Islet of Langerhans (tissue), 1 donor: ENCODE data around the gene SMIM9.
"Not testable (repeated sequence)": the region's sequence is repeated elsewhere in the genome, so short reads cannot be mapped to it uniquely, and the experiment has no call there.

Experiments used
- FAIRE-seq: peaks from one replicate; lab custom pipeline; 2011; peaks lifted over from hg19 to GRCh38; lab: Jason Lieb, UNC

Gene SMIM9

DNA sequence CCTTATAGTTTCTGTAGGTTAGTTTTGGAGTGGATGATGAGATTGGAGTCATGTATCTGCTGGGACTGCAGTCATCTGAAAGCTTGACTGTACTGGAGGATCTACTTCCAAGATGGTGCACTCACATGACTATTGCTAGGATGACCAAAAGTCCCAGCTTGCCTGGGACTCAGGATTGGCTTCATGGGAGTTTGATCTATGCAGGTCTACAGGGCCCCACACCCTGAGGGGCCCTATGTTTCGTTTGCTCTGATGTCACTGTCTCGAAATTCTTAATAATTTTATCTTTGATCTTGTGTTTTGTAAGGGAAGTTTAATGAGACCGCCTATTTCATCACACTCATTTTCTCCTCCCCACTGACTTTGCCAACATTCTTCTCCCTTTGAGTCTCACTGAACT, at the start of gene SMIM9:
Gene SMIM9 (minus strand): TSS at position 101 of the 400 bp plus-strand sequence. CDS start 3,806 bp downstream, outside the sequence.
- FAIRE-seq, result no peak

DNA sequence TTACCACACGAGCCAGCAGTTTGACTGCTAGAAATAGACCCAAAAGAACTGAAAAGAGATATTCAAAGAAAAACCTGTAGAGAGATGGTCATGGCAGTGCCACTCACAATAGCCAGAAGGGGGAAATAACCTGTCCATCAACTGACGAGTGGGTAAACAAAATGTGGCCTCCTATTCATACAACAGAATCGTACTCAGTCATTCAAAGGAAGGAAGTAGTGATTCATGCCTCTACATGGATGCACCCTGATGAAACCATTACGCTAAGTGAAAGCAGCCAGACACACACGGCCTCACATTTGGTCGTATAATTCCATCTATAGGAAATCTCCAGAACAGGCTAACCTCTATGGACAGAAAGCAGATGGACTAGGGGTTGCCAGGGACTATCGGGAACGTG, 49.6 kb upstream of the SMIM9 start:
- FAIRE-seq, result not testable (repeated sequence)

DNA sequence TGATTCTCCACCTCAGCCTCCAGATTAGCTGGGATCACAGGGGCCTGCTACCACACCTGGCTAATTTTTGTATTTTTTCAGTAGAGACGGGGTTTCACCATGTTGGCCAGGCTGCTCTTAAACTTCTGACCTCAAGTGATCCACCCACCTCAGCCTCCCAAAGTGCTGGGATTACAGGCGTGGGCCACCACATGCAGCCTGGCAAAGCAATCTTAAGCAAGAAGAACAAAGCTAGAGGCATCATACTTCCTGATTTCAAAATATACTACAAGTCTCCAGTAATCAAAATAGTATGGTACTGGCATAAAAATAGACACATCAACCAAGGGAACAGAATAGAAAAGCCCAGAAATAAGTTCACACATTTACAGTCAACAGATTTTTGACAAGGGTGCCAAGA, 38.9 kb upstream of the SMIM9 start:
- FAIRE-seq, result no peak

DNA sequence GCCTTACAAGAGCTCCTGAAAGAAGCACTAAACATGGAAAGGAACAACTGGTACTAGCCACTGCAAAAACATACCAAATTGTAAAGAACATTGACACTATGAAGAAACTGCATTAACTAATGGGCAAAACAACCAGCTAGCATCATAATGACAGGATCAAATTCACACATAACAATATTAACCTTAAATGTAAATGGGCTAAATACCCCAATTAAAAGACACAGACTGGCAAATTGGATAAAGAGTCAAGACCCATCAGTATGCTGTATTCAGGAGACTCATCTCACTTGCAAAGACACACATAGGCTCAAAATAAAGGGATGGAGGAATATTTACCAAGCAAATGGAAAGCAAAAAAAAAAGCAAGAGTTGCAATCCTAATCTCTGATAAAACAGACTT, 34.1 kb upstream of the SMIM9 start:
- not testable (repeated sequence) for FAIRE-seq

DNA sequence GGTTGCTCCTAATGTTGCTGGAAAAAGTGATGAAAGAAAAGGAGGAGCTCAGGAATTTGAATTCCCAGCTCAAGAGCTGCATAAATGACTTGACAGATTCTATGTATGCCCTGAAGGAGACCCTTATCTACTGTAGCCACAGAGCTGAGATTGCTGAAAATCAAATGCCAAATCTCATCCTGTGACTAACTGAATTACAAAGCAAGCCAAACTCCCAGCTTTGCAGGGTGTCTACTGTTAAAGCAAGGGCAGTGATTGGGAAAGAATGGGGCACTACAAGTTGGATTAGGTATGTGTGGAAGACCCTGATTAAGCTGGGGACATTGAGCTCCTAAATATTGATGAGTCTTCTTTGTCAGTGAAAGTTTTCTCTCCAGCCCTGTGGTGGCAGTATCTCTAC, 20.8 kb upstream of the SMIM9 start:
- FAIRE-seq, result no peak

DNA sequence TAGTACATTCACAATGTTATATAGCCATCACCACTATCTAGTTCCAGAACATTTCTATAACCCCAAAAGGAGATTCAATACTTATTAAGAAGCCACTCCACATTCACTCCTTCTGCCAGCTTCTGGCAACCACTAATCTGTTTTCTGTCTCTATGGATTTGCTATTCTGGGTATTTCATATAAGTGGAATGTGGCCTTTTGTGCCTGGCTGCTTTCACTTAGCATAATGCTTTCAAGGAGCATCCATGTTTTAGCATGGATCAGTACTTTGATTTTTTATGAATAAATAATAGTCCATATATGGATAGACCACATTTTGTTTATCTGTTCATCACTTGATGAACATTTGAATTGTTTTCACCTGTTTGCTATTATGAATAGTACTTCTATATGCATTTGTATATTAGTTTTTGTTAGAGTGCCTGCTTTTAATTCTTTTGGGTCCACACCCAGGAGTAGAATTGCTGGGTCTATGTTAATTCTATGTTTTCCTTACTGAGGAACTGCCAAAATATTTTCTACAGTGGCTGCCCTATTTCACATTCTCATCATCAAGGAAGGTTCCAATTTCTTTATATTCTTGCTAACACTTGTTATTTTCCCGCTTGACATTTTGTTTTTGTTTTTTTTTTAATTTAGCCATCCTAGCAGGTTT, 16.6 kb upstream of the SMIM9 start:
- FAIRE-seq, result no peak

DNA sequence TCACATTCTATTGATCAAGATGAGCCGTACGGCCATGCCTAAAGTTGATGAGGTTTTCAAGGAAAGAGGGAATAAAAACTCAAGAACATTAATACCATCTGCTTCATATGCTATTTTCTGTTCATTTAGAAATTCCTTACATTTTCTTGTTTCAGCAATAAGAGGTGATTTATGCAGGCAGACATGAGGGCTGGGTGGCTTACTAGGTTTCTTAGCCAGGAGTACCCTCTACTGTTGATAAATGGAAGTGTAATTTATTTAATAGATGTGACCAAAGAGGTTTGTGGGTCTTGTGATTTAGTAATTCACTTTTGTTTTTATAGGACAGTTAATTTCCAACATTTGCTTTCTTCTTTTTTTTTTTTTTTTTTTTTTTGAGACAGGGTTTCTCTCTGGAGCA, 6.4 kb upstream of the SMIM9 start:
- FAIRE-seq, result peak; percentile 77

DNA sequence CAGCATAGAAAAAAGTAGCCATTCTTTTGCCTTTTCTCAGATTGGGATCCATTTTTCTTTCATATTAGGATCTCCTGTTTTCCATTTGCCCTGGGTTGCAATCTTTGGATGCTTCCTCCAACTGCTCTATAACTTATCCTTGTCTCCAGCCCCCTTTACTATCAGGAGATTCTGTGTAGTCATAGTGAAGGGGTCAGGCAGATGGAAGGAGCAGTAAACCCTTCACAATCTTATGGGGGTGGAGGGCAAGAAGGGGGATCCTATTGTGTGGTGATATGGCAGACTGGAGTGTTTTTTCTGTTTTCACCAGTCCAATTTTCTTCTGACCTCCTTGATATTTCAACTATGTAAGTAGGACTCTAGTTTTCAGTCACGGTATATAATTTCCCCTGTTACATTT, 1.7 kb upstream of the SMIM9 start:
- no peak for FAIRE-seq

DNA sequence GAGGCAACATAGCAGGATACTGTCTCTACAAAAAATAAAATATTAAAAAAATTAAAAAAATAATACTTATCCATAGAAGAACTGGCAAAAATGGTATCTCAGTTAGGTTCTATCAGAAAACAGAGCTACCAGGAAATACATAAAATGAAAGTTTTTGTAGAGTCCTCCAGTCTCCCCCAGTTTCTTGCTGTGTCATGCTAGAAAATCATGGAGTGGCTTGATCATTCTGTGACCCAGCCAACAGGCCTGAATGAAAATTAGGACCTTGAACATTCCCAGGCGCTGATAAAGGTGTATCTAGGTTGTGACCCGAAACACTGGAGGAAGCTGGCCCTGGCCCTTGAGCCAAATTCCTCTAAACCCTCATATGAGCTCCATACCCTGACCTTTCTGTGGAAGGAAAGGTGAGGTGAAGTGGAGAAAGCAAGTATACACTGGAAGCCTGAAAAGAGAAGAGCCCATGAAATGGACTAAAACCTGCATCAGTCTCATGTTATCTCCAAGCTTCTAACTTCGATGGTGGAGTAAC, 652 bp downstream of the SMIM9 start:
- FAIRE-seq, result no peak

DNA sequence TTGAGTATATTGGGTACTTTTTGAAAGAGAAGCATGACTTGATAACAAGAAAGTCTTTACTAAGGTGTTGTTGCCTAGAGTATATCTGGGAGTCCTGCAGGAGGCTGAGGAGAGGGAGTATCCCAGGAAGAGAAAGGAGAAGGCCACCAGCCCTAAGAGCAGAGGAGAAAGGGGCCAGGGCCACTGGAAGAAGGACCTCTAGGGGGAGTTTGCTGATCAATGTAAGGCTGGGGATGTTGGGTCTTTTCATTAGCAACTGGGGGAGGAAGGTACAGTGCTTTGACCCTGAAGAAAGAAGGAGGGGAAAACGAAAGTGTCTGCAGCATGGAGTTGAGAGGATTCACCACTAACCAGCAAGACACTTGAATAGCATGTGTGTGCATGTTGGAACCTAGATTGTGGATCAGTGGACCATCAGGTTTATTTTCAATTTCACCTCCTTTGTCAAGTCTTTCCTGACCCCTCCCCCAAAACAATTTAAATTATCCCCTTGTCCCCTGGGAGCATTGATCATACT, 4.5 kb downstream of the SMIM9 start:
- FAIRE-seq, result no peak

DNA sequence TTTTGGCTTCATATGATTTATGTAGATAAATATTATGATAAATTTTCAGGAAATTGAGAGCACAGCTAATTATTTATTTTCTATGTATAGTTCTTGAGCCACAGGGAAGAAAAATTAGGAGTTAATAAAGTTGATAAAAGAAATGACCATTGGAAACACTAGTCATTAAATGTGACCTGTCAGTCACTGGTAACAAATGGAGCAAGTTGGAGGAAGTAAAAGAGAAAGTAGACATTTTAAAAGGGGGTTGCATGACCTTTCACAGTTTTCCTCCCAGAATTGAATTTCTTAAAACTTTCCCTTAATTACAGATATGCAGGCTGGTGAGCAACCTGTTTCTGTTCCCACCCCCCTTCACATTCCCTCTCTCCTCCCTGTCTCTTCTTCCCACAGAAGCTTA, 5.3 kb downstream of the SMIM9 start:
- no peak for FAIRE-seq

DNA sequence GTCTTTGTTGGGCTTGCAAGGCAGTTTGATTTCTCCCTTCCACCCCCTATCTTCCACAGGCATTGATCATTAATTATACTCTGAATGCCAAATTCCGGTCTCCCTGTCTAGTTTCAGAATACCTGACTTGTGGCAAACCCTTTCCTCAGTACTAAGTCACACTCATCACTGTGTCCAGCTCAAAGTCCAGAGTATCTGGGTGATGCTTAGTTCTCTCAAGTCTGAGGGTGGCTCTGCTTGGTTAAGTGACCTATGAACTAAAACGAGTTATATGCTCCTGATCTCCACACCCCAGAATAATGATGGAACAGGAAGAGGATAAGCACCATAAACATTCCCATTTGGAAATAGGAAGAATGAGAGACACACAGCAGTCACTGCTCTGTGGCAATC, 6.5 kb downstream of the SMIM9 start:
- FAIRE-seq, result no peak

DNA sequence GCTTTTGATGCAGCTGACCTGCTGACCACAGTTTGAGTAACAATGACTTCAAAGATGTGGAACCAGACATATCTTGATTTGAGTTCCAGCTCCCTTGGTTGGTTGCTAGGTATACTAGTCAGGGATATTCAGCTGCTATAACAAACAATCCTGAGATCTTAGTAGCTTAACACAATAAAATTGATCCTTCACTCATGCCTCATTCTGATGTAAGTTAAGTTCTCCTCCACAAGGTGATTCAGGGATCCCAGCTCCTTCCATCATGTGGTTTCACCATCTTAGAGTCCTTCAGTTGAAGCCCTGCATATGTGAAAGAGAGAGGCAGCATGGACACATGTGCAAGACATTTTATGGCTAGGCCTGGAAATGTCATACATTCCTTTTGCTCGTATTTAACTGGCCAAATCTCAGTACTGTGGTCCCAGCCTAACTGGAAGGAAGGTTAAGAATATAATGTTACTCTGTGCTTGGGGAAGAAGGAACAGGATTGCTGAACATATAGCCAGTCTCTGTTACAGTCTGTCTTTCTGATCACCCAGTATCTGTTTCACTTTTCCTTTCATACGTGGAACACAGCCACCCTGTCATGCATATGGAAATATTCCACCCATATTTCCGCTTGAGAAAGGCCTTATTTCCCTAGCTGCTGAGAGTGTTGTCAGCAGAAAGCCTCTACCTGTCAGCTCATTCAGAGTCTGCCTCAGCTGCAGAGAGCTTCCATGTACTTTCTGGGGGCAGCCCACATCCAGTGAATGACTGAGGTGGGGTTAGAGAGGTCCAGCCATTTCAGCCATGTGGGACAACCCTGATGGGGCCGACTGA, 7.1 kb downstream of the SMIM9 start:
- FAIRE-seq, result no peak

DNA sequence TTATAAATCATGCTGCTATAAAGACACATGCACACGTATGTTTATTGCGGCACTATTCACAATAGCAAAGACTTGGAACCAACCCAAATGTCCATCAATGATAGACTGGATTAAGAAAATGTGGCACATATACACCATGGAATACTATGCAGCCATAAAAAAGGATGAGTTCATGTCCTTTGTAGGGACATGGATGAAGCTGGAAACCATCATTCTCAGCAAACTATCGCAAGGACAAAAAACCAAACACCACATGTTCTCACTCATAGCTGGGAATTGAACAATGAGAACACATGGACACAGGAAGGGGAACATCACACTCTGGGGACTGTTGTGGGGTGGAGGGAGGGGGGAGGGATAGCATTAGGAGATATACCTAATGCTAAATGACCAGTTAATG, 8.9 kb downstream of the SMIM9 start:
- not testable (repeated sequence) for FAIRE-seq

DNA sequence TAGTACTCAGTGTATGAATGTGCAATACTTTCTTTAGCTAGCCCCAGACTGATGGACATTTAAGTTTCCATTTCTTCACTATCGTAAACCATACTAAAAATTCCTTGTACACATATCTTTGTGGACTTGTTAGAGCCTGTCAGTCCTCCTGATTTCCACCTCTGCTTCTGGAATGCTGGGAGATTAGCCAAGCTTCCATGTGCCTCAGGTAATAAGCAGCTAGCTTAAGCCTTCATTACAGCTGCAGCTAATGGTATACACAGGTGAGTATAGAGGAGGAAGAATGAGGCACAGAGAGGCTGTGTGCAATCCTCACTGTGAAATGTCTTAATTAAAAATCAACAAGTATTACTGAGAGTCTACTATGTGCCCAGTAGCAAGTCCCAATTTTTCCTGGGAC, 9.8 kb downstream of the SMIM9 start:
- FAIRE-seq, result no peak

DNA sequence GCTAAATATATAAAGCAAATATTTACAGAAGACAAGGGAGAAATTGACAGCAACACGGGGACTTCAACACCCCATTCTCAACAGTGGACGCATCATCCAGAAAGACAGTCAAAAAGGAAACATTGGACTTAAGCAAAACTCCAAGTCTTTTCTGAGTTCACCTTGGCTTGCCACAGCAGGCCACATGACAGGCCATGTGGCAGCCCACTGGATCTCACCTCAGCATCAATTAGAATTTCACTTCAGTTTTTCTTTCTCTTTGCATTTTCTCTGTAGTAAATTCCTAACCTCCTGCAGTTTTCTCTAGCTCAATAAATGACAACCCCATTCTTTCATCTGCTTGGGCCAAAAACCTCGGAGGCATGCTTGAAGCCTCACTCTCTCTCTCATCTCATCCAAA, 12.4 kb downstream of the SMIM9 start:
- no peak for FAIRE-seq

DNA sequence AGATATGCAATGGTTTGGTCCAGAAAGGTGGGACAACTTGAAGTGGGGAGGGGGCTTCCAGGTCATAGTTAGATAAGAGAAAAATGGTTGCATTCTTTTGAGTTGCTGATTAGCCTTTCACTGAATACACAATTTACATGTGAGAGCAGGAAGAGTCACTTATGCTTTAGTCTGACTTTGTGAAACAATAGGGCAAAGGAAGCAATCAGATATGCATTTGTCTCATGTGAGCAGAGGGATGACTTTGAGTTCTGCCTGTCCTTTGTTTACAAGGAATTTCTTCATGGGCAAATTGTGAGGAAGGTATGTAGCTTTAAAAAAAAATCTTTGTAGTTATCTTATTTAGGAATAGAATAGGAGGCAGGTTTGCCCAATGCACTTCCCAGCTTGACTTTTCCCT, 12.9 kb downstream of the SMIM9 start:
- no peak for FAIRE-seq

DNA sequence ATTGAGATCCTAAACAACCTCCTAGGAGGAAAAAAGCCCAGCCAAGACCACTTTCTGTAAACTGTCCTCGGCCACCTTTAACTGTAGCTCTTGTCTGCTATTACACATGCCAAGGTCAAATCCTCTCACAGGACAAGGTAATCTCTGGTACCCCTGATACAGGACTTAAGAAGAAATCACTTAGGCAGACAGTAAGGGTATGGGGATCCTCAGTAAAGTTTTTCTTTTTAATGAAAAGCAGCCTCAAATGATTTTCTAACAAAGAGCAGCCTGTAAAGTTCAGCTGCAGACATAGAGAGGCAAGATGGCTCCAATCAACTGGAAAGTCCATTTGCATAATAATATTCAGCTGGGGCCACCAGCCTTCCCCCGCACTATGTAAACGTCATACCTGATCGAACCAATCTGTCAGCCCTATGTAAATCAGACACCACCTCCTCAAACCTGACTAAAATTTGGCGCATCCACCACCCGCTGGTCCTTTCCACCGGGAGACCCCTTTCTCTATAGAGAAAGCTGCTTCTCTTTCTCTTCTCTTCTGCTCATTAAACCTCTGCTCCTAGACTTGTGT, 14.6 kb downstream of the SMIM9 start:
- FAIRE-seq, result no peak

DNA sequence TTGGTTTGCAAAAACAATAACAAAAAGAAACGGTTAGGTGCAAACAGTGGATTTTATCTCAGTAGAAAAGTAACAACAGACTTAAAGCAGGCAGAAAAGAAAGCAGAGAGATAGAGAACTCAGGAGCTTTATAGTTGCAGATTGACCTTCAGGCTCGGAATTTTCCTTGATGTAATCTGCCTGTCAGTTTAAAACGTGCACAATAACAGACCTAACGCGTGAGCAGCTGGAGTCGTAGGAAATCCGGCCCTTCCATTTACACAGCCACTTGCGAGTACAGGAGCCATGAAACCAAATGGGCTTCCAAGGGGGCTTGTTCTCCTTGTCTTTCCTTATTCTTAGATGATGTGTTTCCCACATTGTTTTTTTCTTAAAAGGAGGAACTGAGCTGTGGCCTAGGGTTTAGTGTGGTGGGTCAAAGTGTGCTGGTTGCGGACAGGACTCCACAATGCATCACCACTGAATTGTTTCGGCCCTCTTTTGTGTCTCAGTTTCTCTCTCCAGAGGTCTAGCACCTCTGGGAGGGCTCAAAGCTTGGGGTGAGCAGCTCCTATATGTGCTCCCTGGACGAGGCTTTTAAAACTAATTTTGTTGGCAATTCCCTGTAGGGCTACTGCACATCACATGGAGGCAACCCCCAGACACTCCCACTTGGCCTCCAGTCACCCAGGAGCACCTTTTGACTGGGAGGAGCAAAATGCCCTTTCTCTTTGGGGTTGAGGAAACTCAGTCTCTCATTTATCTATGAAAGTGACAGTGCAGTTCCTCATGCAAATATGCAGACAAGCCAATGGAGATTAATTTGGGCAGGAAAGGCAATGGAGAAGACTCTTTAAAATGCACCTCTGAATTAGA, 15.3 kb downstream of the SMIM9 start:
- no peak for FAIRE-seq

DNA sequence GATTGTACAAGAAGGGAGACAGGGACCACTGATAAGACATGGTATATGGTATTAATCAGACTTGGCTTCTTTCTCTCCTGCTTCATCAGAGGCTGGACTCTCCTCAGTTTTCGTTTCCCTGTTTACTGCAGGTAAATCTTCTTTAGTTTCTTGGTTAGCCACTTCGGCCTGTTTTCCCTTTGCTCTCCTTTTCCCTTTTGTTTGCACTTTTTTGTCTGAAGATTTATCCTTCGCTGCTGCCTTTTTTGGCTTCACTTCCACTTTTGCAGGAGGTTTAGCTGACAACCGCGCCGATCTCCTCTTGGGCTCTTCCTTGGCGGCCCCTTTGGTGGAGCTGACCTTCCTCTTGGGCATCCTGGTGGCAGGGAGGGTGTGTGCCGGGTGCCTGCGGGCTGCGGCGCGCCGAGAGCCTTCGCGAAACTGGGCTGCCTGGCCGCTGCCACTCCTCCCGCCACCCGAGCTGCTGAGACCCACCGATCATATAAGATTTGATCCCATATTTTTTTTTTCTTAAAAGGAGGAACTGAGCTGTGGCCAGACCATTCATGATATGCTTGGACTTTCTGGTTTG, 17.3 kb downstream of the SMIM9 start:
- FAIRE-seq, result not testable (repeated sequence)

DNA sequence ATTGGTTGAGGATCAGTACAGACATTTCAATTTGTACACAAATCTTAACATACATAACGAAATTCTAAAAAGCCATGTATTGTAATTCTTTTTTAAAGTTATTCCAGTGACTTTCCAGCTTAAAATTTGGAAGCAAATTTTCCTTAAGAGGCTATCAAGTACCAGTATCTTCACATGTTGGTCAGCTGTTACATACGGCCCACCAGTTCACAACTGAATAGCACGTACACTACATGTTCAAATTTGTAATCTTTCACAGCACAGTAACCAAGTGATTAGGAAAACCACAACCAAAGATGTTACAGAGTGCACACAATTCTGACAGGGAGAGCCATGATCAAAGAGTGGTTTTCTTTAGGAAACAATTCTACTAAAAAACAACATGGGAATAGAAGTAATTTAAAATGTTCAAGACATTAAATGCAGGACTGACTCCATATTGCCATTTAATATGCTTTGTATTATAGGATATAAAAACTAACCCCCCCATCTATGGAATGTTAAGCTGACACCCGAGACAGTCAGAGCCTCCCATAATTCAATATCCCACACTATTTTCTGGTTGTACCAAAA, 18.1 kb downstream of the SMIM9 start:
- peak; percentile 76 for FAIRE-seq
